Measurements from ENCODE around the gene DDX10. TPM values are rescaled to one million over a fixed set of nuclear protein-coding genes. Genes with fewer than 3 reads are reported as not detected.

Gene DDX10
- total RNA-seq, 2 donors from 2014 or later: 36.8 to 43.2 TPM

GRCh38 chr11:108966206-108966605 lies 301.3 kb downstream of the DDX10 start:
- ATAC-seq: no peak
- H3K9me3 Mint-ChIP-seq: no peaks in the 10 kb centered on the region
- no peaks in the 10 kb centered on the region for H3K36me3 Mint-ChIP-seq
- DNase-seq (ENCODE audit: low spot score in 2 of 2): no peak
- no peak overlapping the region for H3K27ac Mint-ChIP-seq

DNA sequence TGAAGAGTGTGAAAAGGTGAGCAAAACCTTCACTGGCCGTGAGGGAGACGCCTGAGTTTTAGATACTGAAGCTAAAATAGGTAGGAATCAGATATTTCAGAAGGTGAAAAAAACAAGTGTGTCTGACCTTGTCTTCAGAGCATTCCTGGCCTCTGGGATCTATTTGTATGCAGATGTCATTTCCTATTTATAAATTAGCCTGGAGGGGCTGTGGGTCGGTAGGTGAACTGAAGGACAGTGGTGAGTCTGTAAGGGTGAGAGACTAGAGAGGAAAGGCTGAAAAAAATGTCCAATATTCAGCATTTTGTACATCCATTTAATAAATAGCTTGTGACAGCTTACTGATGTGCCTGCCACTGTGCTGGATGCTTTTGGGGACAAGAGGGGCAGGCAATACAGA lies 302.1 kb downstream of the DDX10 start:
- Mint-ChIP-seq H3K36me3 (no peaks in the 10 kb centered on the region), H3K27ac (no peak overlapping the region), H3K9me3 (no peaks in the 10 kb centered on the region)
- DNase-seq (ENCODE audit: low spot score in 2 of 2) (no peak), ATAC-seq (no peak)

DNA sequence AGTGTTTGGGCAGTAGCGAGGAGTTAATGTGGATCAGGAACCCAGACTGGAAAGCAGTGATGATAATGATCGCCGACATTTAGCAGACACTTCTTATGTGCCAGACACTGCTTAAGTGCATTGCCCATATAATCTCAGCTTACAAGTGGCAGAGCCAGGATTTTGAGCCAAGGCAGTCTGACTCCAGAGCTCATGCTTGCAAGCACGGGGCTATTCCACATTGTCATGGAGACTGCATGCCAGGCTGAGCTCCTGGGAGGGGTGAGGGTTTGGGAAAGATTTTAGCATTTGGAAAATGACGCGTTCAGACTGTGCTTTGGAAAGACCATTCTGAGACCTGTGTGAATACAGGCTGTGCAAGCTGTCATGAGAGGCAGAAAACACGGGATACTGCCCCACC lies 302.7 kb downstream of the DDX10 start:
- no peak overlapping the region for H3K27ac Mint-ChIP-seq
- ATAC-seq: no peak

GRCh38 chr11:108970221-108970991 lies 305.5 kb downstream of the DDX10 start:
- Mint-ChIP-seq H3K9me3 (no peaks in the 10 kb centered on the region), H3K27ac (no peak overlapping the region), H3K36me3 (no peaks in the 10 kb centered on the region)
- ATAC-seq (no peak), DNase-seq (ENCODE audit: low spot score in 2 of 2) (no peak)

More for the DNA sequence above, 302.7 kb downstream of the DDX10 start:
- H3K9me3 Mint-ChIP-seq: no peaks in the 10 kb centered on the region
- H3K36me3 Mint-ChIP-seq: no peaks in the 10 kb centered on the region
- no peak for DNase-seq (ENCODE audit: low spot score in 2 of 2)

DNA sequence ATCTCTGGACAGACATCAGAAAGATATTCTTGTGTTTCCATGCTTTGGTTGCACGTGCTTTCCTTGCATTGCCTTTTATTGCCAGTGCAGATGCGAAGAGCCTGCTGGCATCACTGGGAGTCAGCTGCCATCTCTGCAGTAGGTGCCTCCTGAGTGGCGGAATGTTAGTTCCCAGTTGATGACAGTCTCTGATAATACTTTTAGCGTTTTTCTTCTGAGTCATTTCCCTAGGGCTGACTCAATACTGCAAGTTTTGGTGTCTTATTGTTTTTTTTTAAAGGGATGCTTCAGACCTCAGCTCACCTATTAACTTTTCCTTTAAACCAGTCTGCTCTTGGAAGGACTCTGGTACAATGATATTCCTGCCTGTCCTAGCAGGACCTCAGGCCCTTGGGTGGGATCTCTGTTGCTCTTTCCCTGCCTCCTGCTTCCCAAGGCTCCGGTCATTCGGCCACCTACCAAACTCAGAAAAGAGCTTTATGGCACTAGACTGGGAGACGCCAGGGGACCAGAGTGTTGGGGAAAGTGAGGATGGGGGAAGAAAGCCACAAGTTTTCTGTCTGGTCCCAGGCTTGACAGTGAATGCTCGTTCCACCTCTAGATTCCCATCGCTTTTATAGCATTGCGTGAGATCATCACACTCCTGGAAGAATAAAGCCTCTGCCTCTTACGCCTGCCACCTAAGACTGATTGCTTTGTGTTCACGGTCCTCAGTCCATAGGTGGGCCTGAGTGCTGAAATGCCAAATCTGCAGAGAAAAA lies 308.7 kb downstream of the DDX10 start:
- Mint-ChIP-seq H3K9me3 (no peaks in the 10 kb centered on the region), H3K36me3 (no peaks in the 10 kb centered on the region), H3K27ac (no peak overlapping the region)
- no peak for DNase-seq (ENCODE audit: low spot score in 2 of 2)
- peak in 1 of 2 donors; percentile 67 for ATAC-seq

DNA sequence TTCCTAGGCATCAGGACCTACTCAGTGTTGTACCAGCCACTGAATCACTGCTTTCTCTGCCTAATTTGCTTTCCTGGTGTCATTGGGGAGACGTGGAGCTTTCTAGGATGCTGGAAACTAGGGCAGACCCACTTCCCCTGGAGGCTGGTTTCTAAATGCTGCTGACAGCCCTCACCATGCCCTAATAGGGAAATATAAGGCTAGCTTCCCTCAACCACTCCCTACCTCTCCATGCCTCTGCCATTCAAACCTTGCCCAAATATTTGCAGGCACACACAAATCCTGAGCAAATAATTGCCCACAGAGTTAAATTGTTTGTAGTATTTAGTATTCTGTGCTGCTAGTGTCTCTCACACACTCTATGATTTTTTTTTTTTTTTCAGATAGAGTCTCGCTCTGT lies 310.2 kb downstream of the DDX10 start:
- no peak for ATAC-seq
- DNase-seq (ENCODE audit: low spot score in 2 of 2): no peak
- no peak overlapping the region for H3K27ac Mint-ChIP-seq
- peaks cover 0 to 4% of the 10 kb centered on the region in 2 donors for H3K9me3 Mint-ChIP-seq
- no peaks in the 10 kb centered on the region for H3K36me3 Mint-ChIP-seq

DNA sequence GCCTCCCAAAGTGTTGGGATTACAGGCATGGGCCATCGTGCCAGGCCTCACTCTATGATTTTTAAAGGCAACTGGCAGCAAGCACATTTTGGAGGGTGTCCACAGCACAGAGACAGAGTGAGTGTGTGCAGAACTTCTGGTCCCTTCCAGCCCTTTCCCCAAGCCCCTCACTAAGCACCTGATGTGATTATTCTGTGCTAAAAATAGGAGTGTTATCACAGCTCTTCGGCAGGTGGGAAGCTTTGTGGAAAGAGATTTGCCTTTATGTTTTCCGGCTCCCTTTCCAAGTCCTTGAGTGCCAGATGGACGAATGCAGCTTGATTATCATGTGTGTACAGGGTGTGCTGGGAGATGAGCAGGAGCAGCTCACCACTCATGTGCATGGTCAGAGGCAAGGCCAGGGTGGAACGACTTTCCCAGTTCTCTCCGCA lies 310.8 kb downstream of the DDX10 start:
- ATAC-seq: no peak
- Mint-ChIP-seq H3K9me3 (peaks cover 0 to 4% of the 10 kb centered on the region in 2 donors), H3K36me3 (no peaks in the 10 kb centered on the region), H3K27ac (no peak overlapping the region)
- no peak for DNase-seq (ENCODE audit: low spot score in 2 of 2)

GRCh38 chr11:108983636-108984420 lies 319.0 kb downstream of the DDX10 start:
- Mint-ChIP-seq H3K9me3 (peaks cover 0 to 4% of the 10 kb centered on the region in 2 donors), H3K36me3 (no peaks in the 10 kb centered on the region), H3K27ac (no peak overlapping the region)
- ATAC-seq: no peak
- no peak for DNase-seq (ENCODE audit: low spot score in 2 of 2)

DNA sequence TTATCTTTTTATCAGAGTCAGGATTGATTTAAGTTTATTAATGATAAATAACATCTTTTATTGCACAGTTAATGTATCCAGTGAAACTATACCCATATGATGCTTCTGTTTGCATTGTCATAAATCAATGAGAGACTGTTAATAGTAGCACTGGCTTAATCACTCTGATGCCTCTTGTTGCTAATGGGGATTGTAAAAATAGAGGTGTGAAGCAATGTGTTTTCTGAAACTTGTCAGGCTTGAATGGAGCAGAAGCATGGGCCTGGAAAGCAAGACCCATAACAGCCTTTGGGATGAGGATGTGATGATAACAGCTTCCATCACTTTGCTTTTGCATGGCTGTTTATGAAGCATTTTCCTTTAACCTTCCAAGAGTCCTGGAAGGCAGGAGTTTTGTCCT lies 319.7 kb downstream of the DDX10 start:
- Mint-ChIP-seq H3K9me3 (no peaks in the 10 kb centered on the region), H3K27ac (no peak overlapping the region), H3K36me3 (no peaks in the 10 kb centered on the region)
- DNase-seq (ENCODE audit: low spot score in 2 of 2): no peak
- no peak for ATAC-seq

- ATAC-seq: no peak
- DNase-seq (ENCODE audit: low spot score in 2 of 2): no peak
- H3K9me3 Mint-ChIP-seq: no peaks in the 10 kb centered on the region
These were observed 320.5 kb downstream of the DDX10 start for GRCh38 chr11:108985236-108985944.

GRCh38 chr11:108985945-108986279 lies 321.0 kb downstream of the DDX10 start:
- Mint-ChIP-seq H3K9me3 (no peaks in the 10 kb centered on the region), H3K36me3 (no peaks in the 10 kb centered on the region), H3K27ac (peak overlapping the region in 1 of 2 donors; percentile 24)
- DNase-seq (ENCODE audit: low spot score in 2 of 2): no peak
- no peak for ATAC-seq

More at GRCh38 chr11:108985236-108985944, 320.5 kb downstream of the DDX10 start:
- Mint-ChIP-seq H3K27ac (no peak overlapping the region), H3K36me3 (no peaks in the 10 kb centered on the region)

Other genes starting within 250 kb of the DDX10 start
- gene C11orf65, start 197.5 kb upstream of the DDX10 start, total RNA-seq: 1 to 10 TPM in 1 of 2 donors, under 1 TPM in 1; 0.66 to 1.2 TPM
- 1 to 10 TPM; 6.1 to 8.1 TPM for gene POGLUT3, start 166.7 kb upstream of the DDX10 start, total RNA-seq
- gene EXPH5, start 71.3 kb upstream of the DDX10 start, total RNA-seq: 10 to 100 TPM in 1 of 2 donors, 1 to 10 TPM in 1; 5.6 to 11.8 TPM